Activated gamma-delta T cell treated with Interleukin-2 at 50 U/mL for 16 hours (primary cell): ENCODE measurements around the gene MEIOB.
"Not testable (repeated sequence)": the region's sequence is repeated elsewhere in the genome, so short reads cannot be mapped to it uniquely, and the experiment has no call there.

ENCODE experiments used
- DNase-seq: peaks from one replicate; pipeline ENCODE4 v3.0.0-alpha.2; 2020

MEIOB gene

DNA sequence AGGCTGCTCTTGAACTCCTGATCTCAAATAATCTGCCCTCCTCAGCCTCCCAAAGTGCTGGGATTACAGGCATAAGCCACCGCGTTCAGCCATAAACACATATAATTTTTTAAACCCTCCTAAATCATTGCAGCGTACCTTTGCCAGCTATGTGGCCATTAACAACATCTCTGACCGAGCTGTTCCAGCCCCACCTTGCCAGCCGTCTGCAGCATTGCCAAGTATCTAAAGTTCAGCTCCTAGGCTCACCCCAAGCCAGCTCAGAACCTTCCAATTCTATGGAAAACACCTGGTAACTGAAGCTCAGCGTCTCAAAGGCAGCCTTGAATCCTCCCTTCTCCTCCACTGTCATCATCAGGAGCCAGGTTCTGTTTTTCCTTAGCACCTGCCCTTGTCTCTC is 5.1 kb upstream of the MEIOB start:
- no peak for DNase-seq

DNA sequence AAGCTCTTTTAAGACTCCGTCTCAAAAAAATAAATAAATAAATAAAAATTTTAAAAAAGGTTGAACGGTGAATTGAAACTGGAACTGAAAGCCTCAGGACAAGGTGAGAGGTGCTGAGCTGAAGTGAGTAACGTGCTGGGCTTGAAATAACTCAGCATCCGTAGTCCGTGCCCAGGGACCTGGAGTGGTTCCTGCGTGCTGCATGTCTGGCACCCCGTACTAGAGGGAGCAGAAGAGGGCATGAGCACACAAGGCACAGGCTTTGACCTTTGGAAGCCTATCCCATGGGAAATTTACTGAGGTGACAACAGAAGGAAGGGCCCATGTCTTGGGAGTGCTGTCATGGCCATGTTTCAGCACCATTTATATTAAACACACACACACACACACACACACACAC is 4.5 kb upstream of the MEIOB start:
- no peak for DNase-seq

DNA sequence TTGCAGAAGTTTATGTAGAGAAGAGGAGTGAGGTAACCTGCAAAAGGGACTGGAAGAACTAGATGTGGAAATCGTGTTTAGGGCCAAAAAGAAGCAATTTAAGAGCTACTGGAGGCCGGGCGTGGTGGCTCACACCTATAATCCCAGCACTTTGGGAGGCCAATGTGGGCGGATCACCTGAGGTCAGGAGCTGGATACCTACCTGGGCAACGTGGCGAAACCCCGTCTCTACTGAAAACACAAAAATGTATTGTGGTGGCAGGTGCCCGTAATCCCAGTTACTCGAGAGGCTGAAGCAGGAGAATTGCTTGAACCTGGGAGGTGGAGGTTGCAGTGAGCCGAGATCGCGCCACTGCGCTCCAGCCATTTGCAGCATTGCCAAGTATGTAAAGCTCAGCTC is 4.1 kb upstream of the MEIOB start:
- not testable (repeated sequence) for DNase-seq

DNA sequence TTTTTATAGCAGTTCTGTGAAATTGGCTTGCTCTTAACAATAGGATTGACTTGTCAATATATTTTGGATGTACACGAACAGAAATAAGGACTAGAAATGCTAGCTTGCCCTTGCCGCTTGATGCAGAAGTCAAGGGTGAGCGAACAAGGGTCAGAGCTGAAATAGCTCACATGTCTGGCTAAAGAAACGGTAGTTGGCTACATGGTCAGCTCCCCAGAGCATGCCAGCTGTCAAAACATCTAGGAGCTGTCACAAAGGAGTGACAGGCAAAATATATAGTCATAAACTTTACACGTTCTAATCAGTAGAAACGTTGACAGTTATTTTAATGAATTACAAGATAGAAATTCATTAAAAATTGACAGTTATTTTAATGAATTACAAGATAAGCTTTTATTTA is 2.9 kb upstream of the MEIOB start:
- no peak for DNase-seq

DNA sequence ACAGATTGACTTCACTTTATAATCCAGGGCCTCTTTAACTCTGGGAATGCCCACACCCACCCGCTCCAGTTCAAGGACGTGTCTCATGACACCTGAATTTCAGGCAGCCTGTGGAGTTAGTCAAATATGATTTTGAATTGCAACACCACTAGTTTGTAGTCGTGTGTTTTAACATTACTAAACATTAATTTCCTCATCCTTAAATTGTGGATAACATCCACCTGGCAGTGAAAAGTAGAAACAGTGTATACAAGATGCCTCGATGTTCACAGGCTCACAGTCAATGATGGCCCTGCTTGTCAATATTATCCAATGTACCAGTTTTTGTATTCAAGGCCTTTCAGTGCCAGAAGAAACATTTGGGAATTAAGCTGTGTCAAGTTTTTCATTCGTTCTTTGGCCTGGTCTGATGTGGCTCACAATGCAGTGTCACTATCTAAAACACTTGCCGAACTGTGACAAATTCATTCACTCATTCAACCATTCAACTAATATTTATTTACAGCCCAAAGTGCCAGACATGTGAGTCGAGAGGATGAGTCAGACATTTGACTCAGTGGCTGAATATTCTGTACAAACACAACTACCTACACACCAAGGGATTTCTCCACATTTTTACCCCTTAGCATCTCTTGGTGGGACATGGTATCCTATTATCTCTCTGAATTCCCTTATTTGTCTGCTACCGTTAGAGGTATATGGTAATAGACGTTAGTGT is 1.4 kb downstream of the MEIOB start:
- no peak for DNase-seq

DNA sequence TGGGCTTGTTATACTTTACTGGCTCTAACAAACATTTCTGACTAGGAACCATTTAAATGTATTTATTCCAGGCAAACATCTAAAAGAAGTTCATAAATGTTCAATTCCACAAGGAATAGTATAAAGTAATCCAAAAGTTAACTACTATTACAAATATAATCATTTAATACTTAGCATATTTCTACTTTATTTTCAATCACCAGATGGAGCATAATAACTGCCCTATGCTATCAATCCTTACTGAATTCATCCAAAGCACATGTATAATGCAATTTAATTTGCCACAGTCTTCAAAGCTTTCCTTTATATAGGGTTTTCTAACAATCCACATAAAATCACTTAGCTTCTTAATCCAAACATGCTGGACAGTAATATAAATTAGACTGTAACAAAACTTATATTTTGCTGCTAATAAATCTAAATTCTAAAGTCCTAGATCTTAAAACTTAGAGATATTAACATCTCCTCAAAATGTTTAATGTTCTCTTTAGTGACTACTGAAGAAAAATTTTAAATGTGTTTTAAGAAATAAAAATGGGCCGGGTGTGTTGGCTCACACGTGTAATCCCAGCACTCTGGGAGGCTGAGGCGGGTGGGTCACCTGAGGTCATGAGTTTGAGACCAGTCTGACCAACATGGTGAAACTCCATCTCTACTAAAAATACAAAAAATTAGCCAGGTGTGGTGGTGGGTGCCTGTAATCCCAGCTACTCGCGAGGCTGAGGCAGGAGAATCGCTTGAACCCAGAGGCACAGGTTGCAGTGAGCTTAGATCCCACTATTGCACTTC is 5.9 kb downstream of the MEIOB start:
- DNase-seq = no peak

DNA sequence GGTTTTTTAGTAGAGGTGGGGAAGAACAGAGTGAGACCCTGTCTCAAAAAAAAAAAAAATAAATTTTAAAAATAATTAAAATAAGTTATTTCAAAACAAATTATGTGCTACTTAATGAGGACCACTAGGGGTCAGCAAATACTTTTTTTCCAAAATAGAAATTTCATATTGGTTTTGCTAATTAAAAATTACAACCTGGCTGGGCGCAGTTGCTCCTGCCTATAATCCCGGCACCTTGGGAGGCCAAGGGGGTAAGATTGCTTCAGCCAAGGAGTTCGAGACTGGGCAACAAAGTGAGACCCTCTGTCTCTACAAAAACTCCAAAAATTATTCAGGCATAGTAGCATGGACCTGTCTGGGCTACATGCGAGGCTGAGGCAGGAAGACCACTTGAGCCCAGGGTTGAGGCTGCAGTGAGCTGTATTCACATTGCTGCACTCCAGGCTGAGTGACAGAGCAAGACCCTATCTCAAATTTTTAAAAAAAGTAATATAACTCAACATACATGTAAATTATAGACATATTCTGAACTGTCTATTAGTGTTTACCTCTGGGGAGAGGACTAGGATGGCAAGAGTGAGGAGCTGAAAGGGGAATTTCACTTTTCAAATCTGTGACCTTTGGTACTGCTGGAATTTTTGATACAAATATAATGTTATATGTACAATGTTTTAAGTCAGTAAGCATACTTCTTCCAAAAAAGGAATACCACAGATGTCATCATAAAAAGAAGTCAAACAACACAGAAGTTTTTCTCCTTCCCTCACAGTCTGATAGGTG is 8.1 kb downstream of the MEIOB start:
- DNase-seq = no peak

DNA sequence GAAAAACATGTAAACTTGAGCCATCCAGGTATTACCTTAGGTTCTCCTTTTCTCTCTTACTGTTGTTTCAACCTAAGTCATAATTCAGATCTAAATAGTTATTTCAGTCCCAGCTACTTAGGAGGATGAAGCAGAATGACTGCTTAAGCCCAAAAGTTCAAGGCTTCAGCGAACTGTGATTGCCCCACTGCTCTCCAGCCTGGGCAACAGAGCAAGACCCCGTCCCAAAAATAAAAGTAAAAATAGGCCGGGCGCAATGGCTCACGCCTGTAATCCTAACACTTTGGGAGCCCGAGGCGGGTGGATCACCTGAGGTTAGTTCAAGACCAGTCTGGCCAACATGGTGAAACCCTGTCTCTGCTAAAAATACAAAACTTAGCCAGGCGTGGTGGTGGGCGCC is 9.6 kb downstream of the MEIOB start:
- DNase-seq = no peak

DNA sequence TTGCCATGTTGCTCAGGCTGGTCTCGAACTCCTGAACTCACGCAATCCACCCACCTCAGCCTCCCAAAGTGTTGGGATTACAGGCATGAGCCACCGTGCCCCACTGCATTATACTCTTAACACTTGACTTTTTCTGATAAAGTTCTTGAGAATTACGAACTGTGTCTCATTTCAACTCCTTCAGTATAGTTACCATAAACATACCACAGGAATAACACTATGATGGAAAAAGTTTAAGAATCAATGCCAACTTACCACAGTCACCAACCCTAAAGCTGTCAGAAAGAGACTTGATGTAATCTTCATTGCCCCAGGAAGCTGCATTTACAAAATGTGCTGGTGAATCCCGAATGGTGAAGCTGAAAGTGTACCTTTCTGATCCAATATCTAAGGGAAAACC is 10.2 kb downstream of the MEIOB start:
- no peak for DNase-seq

DNA sequence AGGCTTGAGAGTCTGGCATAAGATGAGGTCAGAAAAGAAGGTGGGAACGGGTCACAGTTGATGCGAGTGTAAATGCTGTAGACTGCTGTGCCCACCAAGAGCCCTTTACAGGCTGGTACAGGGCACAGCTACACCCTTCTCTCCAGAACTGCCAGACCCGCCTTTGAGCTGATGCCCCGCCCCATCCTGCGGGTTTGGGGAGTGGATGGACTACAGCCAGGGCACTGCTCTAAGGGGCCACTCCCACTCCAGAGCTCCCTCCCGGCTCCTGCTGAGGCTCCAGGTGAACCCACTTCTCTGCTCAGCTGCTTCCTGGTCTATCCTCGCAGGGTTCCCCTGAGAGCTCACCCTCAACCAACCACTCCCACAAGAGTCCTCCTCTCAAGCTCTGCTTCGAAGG is 12.3 kb downstream of the MEIOB start:
- no peak for DNase-seq

DNA sequence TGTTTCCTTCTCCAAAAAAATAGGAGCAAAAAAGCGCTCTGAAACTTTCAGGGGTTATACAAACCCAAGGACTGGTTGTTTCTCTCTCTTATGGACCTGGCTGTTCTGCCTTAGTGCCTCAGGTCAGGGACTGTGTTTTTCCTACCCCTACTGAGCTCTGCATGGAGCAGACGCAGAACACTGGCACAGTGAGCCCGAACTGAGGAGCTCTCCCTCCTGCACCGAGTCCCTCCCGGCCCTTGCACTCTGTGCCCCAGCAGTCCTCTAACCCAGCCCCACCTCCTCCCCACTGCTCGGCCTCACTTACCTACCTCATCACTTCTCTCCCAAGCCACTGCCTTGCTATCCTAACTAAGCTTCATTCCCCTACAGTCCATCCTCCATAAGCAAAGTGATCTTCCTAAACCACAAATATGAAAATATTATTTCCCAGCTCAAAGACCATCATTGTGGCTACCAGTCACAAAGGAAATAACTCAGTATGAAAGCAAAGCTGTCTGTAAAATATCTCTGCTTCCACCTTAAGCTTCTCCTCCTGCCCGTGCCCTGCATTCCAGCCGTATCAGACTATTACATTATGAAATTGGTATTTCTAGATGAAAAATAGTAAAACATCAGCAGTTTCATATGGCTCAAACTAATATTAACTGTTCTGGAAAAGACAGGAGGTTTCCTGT is 13.6 kb downstream of the MEIOB start:
- DNase-seq = no peak

DNA sequence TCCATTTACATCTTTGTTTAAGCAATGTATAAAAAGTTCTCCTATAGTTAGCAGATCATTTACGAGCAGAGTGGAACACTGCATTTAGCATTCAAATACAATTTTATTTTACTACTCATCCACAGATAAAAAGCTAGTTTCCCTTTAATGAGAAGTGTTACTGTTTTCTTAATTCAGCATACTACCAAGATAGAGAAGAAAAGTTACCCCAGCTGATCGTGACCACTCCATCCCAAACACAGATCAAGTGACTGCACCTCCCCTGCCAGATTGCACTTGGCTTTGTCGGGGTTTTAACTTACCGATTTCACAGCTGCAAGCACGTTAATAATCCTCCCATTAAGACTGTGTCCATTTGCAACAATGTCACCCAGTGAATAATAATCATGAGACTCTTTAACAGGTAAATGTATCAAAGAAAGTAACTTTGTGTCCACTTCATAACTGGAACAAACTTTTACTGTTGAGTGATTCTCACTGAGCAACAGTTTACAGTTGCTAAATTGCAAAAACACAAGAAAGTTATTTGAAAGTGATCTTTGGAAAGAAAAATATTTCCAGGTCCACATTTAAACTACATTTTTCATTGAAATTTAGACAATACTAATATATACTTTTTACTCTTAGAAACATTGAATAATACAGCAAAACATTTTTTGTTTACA is 14.4 kb downstream of the MEIOB start:
- DNase-seq = no peak

DNA sequence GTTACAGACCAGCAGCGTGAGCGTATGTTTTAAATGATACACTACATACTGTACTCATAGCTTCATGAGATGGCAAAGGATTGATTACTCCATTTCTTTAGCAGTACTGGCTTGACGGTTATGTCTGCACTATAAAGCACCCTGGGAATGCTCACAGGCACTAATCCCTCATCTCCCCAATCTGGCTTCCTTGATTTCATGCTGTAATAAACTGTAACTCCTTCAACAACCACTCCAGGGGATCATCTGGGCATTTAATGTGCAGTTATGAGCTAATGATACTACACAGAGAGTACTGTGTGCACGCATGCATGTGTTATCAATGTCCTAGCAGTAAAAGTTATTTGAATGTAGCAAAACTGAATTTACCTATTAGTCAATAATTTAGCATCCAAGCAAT is 20.2 kb downstream of the MEIOB start:
- no peak for DNase-seq

DNA sequence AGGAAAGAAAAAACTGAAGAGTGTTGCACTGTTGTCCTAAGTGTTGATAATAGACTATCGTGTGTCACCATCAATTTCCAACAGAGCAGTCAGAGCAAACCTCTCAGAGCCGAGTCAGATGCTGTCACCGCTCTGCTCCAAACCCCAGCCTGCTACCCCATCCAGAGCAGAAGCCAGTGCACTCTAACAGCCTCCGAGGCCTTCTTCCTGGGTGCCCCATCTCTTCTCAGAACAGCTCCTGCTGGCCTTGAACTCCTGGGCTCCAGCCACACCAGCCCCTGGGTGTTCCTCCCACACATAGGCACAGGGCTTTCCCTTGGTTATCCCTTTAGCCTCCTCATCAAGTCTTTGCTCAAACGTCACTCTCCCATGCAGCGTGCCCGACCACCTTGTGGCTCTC is 21.0 kb downstream of the MEIOB start:
- no peak for DNase-seq

DNA sequence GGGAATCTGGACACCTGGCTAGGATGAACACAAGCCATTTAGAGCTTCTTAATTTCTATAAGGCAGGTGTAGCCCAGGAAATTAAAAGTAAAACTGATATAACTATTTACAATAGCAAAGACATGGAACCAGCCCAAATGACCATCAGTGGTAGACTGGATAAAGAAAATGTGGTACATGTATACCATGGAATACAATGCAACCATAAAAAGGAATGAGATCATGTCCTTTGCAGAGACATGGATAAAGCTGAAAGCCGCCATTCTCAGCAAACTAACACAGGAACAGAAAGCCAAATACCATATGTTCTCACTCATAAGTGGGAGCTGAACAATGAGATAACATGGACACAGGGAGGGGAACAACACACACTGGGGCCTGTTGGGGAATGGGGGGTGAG is 25.5 kb downstream of the MEIOB start:
- DNase-seq = no peak

DNA sequence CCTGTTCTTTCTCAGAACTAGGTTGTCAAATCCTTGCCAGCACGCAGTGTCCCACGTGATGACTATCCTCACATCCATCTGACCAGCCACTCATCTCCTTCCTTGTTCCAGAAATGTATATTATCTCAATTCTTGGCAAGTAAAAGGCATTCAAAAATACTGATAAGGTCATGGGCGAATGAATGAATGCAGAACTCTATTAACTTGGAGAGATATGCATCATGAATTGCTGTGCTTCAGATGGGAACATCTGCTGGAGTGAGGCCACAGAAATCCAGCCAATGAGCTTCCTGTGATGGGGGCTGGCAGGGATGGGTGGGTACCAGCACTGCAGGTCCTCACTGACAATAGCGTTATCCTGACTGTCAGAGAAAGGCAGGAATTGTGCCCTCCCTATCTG is 26.0 kb downstream of the MEIOB start:
- DNase-seq = no peak

DNA sequence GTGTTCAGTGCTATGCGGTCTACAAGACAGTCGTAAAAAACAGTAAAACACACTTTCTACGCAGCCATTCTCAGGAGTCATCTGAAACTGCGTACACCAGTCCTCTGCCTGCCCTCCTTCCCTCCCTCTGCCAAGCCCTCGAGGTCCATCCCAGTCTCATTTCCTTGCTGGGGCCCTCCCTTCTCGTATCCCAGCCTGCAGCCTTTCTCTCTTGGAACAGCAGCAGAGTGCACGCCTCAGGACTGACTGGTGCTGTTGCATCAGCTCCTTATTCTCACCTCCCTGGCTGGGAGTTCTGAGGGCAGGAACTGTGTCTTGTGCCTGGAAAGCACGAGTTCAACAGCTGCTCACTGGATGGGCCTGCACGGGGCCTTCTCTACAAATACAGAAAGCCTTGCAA is 32.4 kb downstream of the MEIOB start:
- DNase-seq = no peak

DNA sequence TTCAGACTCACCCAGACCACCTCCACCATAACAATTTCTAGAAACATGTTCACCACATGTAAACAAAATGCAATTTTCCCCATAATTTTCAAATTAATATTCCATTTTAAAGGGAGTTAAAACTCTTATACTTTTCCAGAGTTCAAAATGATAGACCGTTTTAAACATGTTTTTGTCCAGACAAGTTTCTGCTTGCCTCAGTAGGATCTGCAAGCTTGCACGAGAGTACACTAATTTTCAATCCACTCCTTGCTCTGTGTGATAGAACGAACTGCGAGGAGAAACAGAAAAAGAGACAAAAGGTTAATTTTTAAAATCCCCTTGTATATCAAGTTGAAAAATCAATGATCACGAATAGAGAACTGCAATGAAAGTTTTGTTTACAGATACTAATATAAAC is 37.9 kb downstream of the MEIOB start:
- DNase-seq = no peak

DNA sequence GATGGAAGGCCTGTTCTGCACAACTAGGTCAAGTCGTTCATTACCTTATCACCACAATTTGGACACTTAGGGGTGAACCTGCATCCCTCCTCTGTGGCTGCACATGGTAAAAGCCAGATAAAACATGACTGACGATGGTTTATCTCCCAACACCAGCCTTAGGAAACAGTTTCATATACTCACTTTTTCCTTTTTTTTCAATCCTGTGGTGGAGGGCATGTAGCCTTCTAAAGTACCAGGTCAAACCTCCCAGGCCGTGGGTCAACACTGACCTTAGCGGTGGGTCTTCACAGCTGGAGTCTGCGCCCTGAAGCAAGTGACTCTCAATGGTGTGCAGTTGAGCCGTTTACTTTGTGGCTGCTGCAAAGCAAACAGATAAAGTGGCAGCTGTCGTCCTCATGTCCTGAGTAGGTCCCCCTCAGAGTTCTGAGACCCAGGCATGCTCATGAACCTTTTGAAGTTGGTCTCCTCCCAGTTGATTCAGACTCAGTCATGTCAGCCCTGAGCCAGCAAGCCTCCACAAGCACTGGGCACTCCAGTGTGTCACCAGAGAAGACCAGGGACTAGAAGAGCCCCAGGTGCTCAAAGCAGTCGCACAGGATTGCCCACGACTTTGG is 39.0 kb downstream of the MEIOB start:
- DNase-seq = no peak

DNA sequence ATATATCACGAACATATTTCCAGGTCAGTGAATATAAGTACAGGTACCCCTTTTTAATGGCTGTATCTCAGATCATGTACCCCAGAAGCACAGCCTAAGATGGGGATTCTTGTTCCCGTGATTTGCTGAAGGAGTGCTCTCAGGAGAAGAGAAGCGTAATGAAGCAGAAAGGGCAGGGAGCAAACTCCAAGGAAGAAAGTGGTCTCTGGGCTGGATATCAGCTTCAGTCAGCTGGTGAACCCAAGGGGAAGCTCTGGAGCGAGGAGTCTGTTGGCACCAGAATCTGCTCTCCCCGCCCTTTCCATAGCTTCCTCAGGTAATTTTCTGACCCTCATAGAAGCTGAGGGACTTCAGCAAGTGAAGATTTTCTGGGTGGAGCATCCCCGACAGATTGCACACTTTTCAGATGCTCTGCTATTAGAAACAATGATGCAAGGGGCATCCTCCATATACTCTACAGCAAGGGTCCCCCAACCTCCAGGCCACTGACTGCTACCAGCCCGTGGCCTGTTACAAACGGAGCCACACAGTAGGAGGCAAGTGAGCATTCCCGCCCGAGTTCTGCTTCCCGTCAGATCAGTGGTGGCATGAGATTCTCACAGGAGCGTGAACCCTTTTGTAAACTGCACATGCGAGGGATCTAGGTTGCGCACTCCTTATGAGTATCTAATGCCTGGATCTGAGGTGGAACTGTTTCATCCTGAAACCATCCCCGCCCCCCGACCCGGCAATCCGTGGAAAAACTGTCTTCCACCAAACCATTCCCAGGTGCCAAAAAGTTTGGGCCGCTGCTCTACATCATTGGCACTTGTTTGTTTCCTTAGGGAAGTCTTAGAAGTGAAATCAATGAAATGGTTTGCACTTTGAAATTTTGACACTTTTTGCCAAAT is 40.5 kb downstream of the MEIOB start:
- no peak for DNase-seq

DNA sequence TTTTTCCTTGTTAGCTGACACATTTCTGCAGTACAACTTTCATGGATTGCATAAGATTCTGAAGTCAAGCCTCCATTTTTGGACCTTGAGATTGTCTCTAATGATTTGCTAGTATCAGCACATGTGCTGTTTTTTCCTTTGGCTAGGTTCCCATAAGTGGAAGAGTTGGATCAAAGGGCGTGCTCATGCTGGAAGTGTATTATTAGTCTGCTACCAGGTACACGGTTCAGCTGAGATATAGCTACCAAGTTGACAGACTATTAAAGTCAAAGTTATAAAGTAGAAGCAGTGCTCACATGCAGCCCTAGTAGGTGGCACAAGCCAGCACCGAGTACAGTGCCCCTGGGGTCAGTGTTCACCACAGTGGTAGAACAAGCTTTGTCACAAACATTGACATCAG is 41.8 kb downstream of the MEIOB start:
- DNase-seq = no peak
